ENCODE results near the gene TDRD10. TPM values are rescaled to one million over a fixed set of nuclear protein-coding genes. Genes with fewer than 3 reads are reported as not detected.

The TDRD10 gene
- total and polyA plus RNA-seq, 2 donors (not counting 1 experiment from before 2014, with no cell fraction given) = 0.06 TPM; not detected in 1

DNA sequence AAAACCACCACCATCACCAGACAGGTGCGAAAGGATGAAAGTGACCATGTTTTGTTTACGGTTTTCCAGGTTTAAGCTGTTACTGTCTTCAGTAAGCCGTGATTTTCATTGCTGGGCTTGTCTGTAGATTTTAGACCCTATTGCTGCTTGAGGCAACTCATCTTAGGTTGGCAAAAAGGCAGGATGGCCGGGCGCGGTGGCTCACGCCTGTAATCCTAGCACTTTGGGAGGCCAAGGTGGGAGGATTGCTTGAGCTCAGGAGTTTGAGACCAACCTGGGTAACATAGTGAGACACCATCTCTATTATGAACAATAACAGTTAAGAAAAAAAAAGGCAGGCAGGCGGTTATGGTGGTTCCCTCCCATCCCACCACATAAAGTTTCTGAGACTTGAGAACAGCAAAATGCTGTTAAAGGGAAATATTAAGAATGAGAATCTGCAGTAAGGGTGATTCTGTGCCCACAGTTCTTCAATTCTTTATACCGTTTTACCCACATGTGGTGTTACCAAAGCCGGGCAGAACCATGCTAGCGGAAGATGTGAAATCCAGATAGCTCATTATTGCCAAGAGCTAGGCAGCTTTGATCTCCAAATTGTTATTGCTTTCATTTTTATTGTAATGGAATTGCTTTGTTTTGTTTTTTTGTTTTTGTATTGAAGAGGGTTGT, 34.5 kb upstream of the TDRD10 start:
- H3K4me3 Mint-ChIP-seq = no peak overlapping the region
- CTCF ChIA-PET = interaction anchor here (0.6 to 2.7 kb wide), 6 partner anchors 12 to 110 kb away, joined by 3 to 7 read pairs (median 3); partner anchors contain the start of gene IL6R
- Histone ChIP-seq H3K4me3 (ENCODE audit: control extremely low read depth in 1 of 5, extremely low read depth in 1 of 5, insufficient read depth in 1 of 5, low read depth in 2 of 5, low read length in 4 of 5) (no peak overlapping the region), H3K36me3 (replicated peaks in 1 of 2; ENCODE audit: control extremely low read depth in 1 of 2, control insufficient read depth in 1 of 2, extremely low read depth in 1 of 2, insufficient read depth in 2 of 2, low read length in 1 of 2) (no peaks in the 10 kb centered on the region), H3K4me2 (replicated peaks; ENCODE audit: low read depth, low read length, poor library complexity, severe bottlenecking) (no peak overlapping the region), H3K27me3 (replicated peaks in 1 of 4; ENCODE audit: control extremely low read depth in 1 of 4, control insufficient read depth in 3 of 4, insufficient read depth in 4 of 4, low read length in 3 of 4) (no peaks in the 10 kb centered on the region), H3K4me1 (ENCODE audit: control insufficient read depth in 2 of 2, insufficient read depth in 2 of 2, low read length in 2 of 2) (peaks cover 0 to 5% of the 10 kb centered on the region in 2 donors), H2AFZ (ENCODE audit: insufficient read depth, low read depth, low read length, poor library complexity, severe bottlenecking) (no peak overlapping the region), H3K27ac (ENCODE audit: low read length in 2 of 2) (no peak overlapping the region), H3K9ac (ENCODE audit: low read length) (no peak overlapping the region), H3K9me3 (ENCODE audit: control extremely low read depth in 1 of 3, control insufficient read depth in 2 of 3, insufficient read depth in 1 of 3, low read length in 2 of 3) (no peaks in the 10 kb centered on the region), H3K79me2 (ENCODE audit: control insufficient read depth, insufficient read depth, low read length) (no peaks in the 10 kb centered on the region), H4K20me1 (ENCODE audit: control insufficient read depth, insufficient read depth, low read length, poor library complexity, severe bottlenecking) (no peaks in the 10 kb centered on the region)
- WGBS (ENCODE audit: insufficient coverage) = 90% methylated on average over 2 of the region's 11 CpGs
- TF ChIP-seq, protein P1, sequence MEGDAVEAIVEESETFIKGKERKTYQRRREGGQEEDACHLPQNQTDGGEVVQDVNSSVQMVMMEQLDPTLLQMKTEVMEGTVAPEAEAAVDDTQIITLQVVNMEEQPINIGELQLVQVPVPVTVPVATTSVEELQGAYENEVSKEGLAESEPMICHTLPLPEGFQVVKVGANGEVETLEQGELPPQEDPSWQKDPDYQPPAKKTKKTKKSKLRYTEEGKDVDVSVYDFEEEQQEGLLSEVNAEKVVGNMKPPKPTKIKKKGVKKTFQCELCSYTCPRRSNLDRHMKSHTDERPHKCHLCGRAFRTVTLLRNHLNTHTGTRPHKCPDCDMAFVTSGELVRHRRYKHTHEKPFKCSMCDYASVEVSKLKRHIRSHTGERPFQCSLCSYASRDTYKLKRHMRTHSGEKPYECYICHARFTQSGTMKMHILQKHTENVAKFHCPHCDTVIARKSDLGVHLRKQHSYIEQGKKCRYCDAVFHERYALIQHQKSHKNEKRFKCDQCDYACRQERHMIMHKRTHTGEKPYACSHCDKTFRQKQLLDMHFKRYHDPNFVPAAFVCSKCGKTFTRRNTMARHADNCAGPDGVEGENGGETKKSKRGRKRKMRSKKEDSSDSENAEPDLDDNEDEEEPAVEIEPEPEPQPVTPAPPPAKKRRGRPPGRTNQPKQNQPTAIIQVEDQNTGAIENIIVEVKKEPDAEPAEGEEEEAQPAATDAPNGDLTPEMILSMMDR (IDR thresholded peaks at IDR 0.05) = no peak
- TF ChIP-seq EZH2 (IDR thresholded peaks at IDR 0.05; ENCODE audit: borderline replicate concordance, insufficient read depth, low read depth, low read length, poor library complexity, severe bottlenecking) = no peak
- POLR2A ChIA-PET = interaction anchor here (0.7 kb wide), 1 partner anchor 63 kb away, joined by 3 read pairs; the partner anchor contains the start of gene IL6R
- no peaks in the 10 kb centered on the region for H3K27me3 Mint-ChIP-seq
- H3K4me1 Mint-ChIP-seq = peaks cover 15% of the 10 kb centered on the region
- no peak overlapping the region for H3K27ac Mint-ChIP-seq
- intact Hi-C loops (cut with micrococcal nuclease) = no loop called here
- no peak for ATAC-seq (ENCODE audit: low read depth)
- no peak for DNase-seq
- no peaks in the 10 kb centered on the region for H3K9me3 Mint-ChIP-seq (ENCODE audit: insufficient read depth)

DNA sequence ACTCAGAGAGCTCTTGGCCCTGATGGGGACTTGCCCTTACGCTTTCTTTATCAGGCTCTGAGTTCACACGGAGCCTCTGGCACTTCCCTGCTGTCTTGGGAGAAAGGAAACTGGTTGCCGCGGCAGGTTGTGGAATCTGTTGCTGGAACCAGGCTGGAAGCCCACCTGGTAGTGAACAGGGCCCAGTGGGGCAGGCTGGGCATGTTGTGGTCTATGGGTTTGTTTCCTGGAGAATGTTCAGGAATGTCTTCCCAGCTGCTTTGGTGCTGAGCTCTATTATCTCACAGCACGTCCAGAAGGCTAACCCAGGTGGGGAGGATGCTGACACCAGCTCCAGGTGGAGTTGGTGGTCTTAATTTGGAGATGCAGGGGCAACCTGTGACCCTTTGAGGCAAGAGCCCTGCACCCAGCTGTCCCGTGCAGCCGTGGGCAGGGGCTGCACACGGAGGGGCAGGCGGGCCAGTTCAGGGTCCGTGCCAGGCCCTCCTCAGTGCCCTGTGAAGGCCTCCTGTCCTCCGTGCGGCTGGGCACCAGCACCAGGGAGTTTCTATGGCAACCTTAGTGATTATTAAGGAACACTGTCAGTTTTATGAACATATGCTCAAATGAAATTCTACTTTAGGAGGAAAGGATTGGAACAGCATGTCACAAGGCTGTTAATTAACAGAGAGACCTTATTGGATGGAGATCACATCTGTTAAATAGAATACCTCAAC, 33.3 kb upstream of the TDRD10 start:
- peaks cover 0 to 5% of the 10 kb centered on the region in 2 donors for H3K4me1 ChIP-seq (ENCODE audit: control insufficient read depth in 2 of 2, insufficient read depth in 2 of 2, low read length in 2 of 2)
- H3K9me3 ChIP-seq (ENCODE audit: control extremely low read depth in 1 of 3, control insufficient read depth in 2 of 3, insufficient read depth in 1 of 3, low read length in 2 of 3) = no peaks in the 10 kb centered on the region
- CTCF ChIA-PET = interaction anchor here (0.9 to 2.7 kb wide), 3 partner anchors 11 to 63 kb away, joined by 3 to 7 read pairs (median 6); partner anchors contain the start of gene IL6R
- no peak overlapping the region for H3K27ac ChIP-seq (ENCODE audit: low read length in 2 of 2)
- H3K9ac ChIP-seq (ENCODE audit: low read length) = no peak overlapping the region
- H3K27me3 ChIP-seq (replicated peaks in 1 of 4; ENCODE audit: control extremely low read depth in 1 of 4, control insufficient read depth in 3 of 4, insufficient read depth in 4 of 4, low read length in 3 of 4) = no peaks in the 10 kb centered on the region
- no peaks in the 10 kb centered on the region for H4K20me1 ChIP-seq (ENCODE audit: control insufficient read depth, insufficient read depth, low read length, poor library complexity, severe bottlenecking)
- no peak for DNase-seq
- Mint-ChIP-seq H3K4me3 (no peak overlapping the region), H3K27ac (no peak overlapping the region), H3K27me3 (no peaks in the 10 kb centered on the region), H3K9me3 (ENCODE audit: insufficient read depth) (no peaks in the 10 kb centered on the region), H3K4me1 (peaks cover 15% of the 10 kb centered on the region)
- WGBS (ENCODE audit: insufficient coverage) = 97% methylated on average over 10 of the region's 12 CpGs
- no peak overlapping the region for H3K4me3 ChIP-seq (ENCODE audit: control extremely low read depth in 1 of 5, extremely low read depth in 1 of 5, insufficient read depth in 1 of 5, low read depth in 2 of 5, low read length in 4 of 5)
- H2AFZ ChIP-seq (ENCODE audit: insufficient read depth, low read depth, low read length, poor library complexity, severe bottlenecking) = no peak overlapping the region
- POLR2A ChIA-PET = no interaction called here
- no peak for TF ChIP-seq EZH2 (IDR thresholded peaks at IDR 0.05; ENCODE audit: borderline replicate concordance, insufficient read depth, low read depth, low read length, poor library complexity, severe bottlenecking)
- TF ChIP-seq, protein P1 (IDR thresholded peaks at IDR 0.05) = no peak
- no peaks in the 10 kb centered on the region for H3K36me3 ChIP-seq (replicated peaks in 1 of 2; ENCODE audit: control extremely low read depth in 1 of 2, control insufficient read depth in 1 of 2, extremely low read depth in 1 of 2, insufficient read depth in 2 of 2, low read length in 1 of 2)
- no peak for ATAC-seq (ENCODE audit: low read depth)
- H3K4me2 ChIP-seq (replicated peaks; ENCODE audit: low read depth, low read length, poor library complexity, severe bottlenecking) = no peak overlapping the region
- intact Hi-C loops (cut with micrococcal nuclease) = no loop called here
- no peaks in the 10 kb centered on the region for H3K79me2 ChIP-seq (ENCODE audit: control insufficient read depth, insufficient read depth, low read length)

Data from B cell (primary cell).